ENCODE data around the gene SUCLG2. TPM values are rescaled to one million over a fixed set of nuclear protein-coding genes. Genes with fewer than 3 reads are reported as not detected.

Gene SUCLG2
- total RNA-seq, 4 donors from 2014 or later = 29.5 to 40.2 (median 35.7) TPM

DNA sequence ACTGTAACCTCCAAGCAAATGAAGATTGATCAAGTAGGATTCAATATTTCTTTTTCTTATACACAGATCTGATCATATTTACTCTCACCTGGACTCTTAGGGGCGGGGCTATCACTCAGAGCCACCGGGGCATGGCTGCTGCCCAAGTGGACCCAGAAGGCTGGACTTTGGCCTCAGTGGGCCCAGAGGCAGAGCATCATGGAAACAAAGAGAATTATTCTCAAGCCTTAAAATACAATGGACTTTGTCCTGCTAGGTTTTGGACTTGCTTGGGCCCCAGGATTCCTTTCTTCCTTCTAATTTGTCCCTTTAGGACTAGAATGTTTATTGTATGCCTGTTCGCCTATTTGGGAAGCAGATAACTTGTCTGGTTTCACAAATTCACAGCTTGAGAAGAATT, 85.1 kb downstream of the SUCLG2 start:
- TF ChIP-seq POLR2A (IDR thresholded peaks at IDR 0.05) (no peak), POLR2AphosphoS5 (IDR thresholded peaks at IDR 0.05) (no peak), EP300 (IDR thresholded peaks at IDR 0.05) (no peak)
- TF ChIP-seq, protein P1, sequence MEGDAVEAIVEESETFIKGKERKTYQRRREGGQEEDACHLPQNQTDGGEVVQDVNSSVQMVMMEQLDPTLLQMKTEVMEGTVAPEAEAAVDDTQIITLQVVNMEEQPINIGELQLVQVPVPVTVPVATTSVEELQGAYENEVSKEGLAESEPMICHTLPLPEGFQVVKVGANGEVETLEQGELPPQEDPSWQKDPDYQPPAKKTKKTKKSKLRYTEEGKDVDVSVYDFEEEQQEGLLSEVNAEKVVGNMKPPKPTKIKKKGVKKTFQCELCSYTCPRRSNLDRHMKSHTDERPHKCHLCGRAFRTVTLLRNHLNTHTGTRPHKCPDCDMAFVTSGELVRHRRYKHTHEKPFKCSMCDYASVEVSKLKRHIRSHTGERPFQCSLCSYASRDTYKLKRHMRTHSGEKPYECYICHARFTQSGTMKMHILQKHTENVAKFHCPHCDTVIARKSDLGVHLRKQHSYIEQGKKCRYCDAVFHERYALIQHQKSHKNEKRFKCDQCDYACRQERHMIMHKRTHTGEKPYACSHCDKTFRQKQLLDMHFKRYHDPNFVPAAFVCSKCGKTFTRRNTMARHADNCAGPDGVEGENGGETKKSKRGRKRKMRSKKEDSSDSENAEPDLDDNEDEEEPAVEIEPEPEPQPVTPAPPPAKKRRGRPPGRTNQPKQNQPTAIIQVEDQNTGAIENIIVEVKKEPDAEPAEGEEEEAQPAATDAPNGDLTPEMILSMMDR (IDR thresholded peaks at IDR 0.05) = no peak
- Histone ChIP-seq H3K27ac (no peak overlapping the region), H3K9me3 (no peaks in the 10 kb centered on the region), H3K36me3 (peaks cover 5% of the 10 kb centered on the region), H3K4me3 (no peak overlapping the region), H3K27me3 (no peaks in the 10 kb centered on the region), H3K4me1 (no peaks in the 10 kb centered on the region)
- 89% methylated on average over 3 of the region's 3 CpGs for WGBS
- no peak for DNase-seq (ENCODE audit: low spot score in 2 of 2)

DNA sequence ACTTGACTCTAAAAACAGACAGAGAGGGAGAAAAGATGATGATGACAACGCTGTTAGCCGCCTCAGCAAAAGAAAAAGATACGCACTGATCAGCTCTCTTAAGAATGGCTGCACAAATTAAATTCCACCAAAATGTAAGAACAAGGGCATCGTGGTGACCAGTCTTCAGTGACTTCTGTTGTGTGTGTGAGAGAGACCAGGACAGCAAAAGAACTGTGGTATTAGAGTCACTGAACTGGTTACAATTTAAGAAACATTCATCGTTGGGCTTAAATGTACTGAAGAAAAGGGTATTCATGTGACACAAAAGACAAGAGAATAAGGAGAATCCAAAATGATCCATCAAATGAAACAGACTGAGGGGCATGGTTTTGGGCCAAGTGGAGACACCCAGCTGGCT, 86.5 kb downstream of the SUCLG2 start:
- DNase-seq (ENCODE audit: low spot score in 2 of 2) = no peak
- H3K9me3 ChIP-seq = no peaks in the 10 kb centered on the region
- H3K27me3 ChIP-seq = no peaks in the 10 kb centered on the region
- no peaks in the 10 kb centered on the region for H3K4me1 ChIP-seq
- 94% methylated on average over 5 of the region's 5 CpGs for WGBS
- no peak overlapping the region for H3K4me3 ChIP-seq
- H3K36me3 ChIP-seq = peaks cover 5% of the 10 kb centered on the region
- no peak for TF ChIP-seq EP300 (IDR thresholded peaks at IDR 0.05)
- TF ChIP-seq, protein P1 (IDR thresholded peaks at IDR 0.05) = no peak
- no peak for TF ChIP-seq POLR2A (IDR thresholded peaks at IDR 0.05)
- TF ChIP-seq POLR2AphosphoS5 (IDR thresholded peaks at IDR 0.05) = no peak
- H3K27ac ChIP-seq = no peak overlapping the region

DNA sequence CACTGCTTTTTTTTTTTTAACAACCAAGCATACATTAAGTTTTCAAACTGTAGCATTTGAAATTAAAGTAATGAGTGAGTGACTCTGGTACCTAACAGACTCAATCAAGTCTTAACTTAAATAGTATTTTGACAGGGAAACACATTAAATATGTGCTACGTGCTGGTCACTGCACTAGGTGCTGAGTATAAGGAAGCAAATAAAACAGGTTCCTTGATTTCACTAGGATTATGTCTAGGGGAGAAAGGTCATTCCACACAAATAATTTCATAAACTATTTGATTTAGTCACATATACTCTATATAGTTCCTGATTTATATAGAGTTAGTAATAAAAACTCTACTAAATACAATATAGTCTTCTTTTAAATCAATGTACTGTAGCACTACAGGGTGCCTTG, 89.4 kb downstream of the SUCLG2 start:
- no peaks in the 10 kb centered on the region for H3K4me1 ChIP-seq
- DNase-seq (ENCODE audit: low spot score in 2 of 2) = no peak
- H3K27me3 ChIP-seq = no peaks in the 10 kb centered on the region
- TF ChIP-seq POLR2AphosphoS5 (IDR thresholded peaks at IDR 0.05) (no peak), POLR2A (IDR thresholded peaks at IDR 0.05) (no peak), EP300 (IDR thresholded peaks at IDR 0.05) (no peak)
- TF ChIP-seq, protein P1 (IDR thresholded peaks at IDR 0.05) = no peak
- no peak overlapping the region for H3K27ac ChIP-seq
- 96% methylated on average over 1 of the region's 1 CpG for WGBS
- H3K4me3 ChIP-seq = no peak overlapping the region
- no peaks in the 10 kb centered on the region for H3K9me3 ChIP-seq
- no peaks in the 10 kb centered on the region for H3K36me3 ChIP-seq

DNA sequence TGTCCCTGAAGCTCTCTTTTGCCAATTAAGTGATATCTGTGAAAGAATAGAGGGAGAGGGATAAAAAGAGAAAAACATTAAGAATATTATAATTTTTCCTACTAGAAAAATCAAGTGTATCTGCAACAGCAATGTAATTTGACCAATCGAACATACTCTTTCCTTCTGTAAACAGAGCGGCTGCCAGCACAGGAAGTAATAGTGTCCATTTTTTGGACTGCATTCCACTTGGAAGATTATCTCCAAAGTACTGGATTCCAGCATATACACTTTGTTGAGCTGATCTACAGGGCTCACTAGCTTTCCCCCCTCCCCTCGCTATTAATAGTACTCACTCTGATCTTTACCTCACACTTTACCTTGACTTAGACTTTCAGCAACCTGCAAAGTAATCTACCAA, 90.4 kb downstream of the SUCLG2 start:
- no peak overlapping the region for H3K4me3 ChIP-seq
- WGBS = 91% methylated on average over 3 of the region's 3 CpGs

DNA sequence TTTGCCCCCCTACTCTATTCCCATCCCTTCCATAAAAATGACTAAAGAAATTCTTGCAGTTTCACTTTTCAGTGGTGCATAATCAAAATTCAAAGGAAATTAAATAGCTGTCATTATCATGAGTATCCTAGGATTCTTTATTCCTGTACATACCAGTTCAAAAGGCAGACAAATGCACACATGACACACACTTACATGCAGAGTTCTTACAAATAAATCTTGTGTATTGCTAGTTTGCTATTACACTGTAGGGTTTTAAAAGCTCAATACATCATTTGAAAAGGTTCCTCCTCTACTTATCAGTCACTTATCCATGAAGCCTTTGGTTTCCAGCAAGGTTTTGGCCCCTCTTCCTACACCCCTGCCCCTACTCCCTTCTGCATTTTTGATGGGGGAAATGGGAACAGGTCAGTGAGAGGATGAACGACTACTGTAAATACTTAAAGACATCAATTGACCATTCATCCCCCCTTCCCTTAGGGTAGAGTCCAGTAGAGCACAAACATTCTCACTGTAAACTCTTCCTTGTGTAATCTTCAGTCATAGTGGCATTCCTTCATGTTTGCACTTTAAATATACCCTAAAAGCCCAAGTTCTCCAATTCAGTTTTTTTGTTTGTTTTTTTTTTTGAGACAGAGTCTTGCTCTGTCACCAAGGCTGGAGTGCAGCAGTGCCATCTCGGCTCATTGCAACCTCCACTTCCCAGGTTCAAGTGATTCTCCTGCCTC, 92.6 kb downstream of the SUCLG2 start:
- Histone ChIP-seq H3K9me3 (no peaks in the 10 kb centered on the region), H3K27ac (no peak overlapping the region), H3K4me1 (no peaks in the 10 kb centered on the region), H3K36me3 (peaks cover 5% of the 10 kb centered on the region), H3K27me3 (no peaks in the 10 kb centered on the region), H3K4me3 (no peak overlapping the region)
- no peak for TF ChIP-seq EP300 (IDR thresholded peaks at IDR 0.05)
- TF ChIP-seq, protein P1 (IDR thresholded peaks at IDR 0.05) = no peak
- TF ChIP-seq POLR2AphosphoS5 (IDR thresholded peaks at IDR 0.05) = no peak
- no peak for TF ChIP-seq POLR2A (IDR thresholded peaks at IDR 0.05)
- DNase-seq (ENCODE audit: low spot score in 2 of 2) = no peak
- 66% methylated on average over 2 of the region's 2 CpGs for WGBS

More for the DNA sequence above, 90.4 kb downstream of the SUCLG2 start:
- TF ChIP-seq POLR2A (IDR thresholded peaks at IDR 0.05) (no peak), POLR2AphosphoS5 (IDR thresholded peaks at IDR 0.05) (no peak), EP300 (IDR thresholded peaks at IDR 0.05) (no peak)
- TF ChIP-seq, protein P1 (IDR thresholded peaks at IDR 0.05) = no peak
- DNase-seq (ENCODE audit: low spot score in 2 of 2) = no peak
- Histone ChIP-seq H3K4me1 (no peaks in the 10 kb centered on the region), H3K36me3 (no peaks in the 10 kb centered on the region), H3K9me3 (no peaks in the 10 kb centered on the region), H3K27ac (no peak overlapping the region), H3K27me3 (no peaks in the 10 kb centered on the region)
